ENCODE measurements around the gene VPS41.

VPS41 gene

DNA sequence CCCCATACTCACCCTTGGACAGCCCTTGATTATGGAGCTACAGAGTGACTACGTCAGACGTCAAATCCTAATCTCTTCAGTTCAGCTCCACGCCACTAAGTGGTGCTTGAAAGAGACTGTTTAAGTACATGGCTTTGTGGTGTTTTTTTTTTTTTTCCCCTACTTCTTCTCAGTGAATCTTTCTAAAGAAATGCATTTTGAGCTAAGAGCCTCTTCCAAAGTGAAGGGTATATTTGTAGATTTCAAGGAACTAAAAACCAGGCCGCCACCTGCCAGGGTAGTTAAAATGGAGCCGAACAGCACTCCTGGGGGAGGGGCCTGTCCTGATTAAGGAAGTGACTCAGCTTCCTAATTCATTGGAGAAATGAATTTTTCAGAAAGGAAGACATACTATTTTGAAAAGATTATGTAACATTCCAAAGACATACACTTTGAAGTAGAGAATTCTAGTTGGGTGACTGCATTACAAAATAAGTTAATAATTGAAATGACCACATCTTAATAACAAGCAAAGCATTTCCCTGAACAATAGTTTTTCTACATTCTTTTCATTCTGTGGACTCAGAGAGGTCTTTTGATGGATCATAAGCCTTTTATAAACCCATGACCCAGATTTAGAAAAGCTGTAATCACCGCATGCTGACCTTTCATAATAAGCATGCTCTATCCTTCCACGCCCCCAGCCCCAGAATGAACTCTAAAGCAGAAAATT is 20.6 kb upstream of the VPS41 start:
- TF ChIP-seq GATA1 (IDR thresholded peaks at IDR 0.05; ENCODE audit: low read depth, low read length) = no peak
- TF ChIP-seq POLR2A (IDR thresholded peaks at IDR 0.05; ENCODE audit: low read length) = no peak
- DNase-seq = no peak

GRCh38 chr7:38928506-38928905 is 19.5 kb upstream of the VPS41 start:
- DNase-seq = no peak
- no peak for TF ChIP-seq POLR2A (IDR thresholded peaks at IDR 0.05; ENCODE audit: low read length)
- TF ChIP-seq GATA1 (IDR thresholded peaks at IDR 0.05; ENCODE audit: low read depth, low read length) = no peak

DNA sequence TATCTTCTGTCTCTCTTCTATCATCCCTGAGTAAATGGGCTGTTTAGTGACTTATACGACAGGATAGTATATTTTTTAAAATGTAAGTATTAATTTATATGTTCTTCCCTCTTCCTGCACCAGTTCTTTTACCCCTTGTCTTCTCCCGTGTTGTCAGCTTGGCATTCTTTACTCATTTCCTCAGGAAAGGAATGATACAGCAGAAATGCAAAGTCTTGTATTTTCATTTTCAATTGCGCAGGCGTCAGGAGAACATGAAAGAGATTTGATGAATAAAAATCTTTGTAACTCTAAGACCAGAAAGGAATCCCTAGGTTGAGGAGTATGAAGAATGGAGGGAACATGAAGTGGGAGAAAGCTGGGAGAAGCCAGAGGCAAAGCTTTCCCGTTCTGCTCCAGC is 18.8 kb upstream of the VPS41 start:
- DNase-seq = no peak

GRCh38 chr7:38920731-38921130 is 11.7 kb upstream of the VPS41 start:
- no peak for DNase-seq
- TF ChIP-seq POLR2A (IDR thresholded peaks at IDR 0.05; ENCODE audit: low read length) (no peak), GATA1 (IDR thresholded peaks at IDR 0.05; ENCODE audit: low read depth, low read length) (no peak)

More for the DNA sequence above, 18.8 kb upstream of the VPS41 start:
- TF ChIP-seq GATA1 (IDR thresholded peaks at IDR 0.05; ENCODE audit: low read depth, low read length) (no peak), POLR2A (IDR thresholded peaks at IDR 0.05; ENCODE audit: low read length) (no peak)

DNA sequence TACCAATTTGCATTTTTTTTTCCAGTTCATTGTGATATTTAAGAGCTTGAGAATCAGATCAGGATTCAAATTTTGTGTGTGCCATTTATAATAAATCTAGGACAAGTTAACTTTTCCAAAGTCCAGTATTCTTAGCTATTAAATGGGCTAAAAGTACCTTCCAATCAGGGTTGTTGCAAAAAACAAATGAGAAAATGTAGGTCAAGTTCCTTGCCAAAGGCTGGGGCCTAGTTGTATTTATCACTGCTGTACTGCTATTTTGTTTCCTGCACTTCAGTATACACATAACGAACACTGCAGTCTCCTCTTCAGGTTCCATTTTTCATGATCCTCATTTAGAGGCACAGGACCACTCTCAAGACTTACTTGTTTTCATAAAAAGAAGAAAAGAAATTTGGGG is 7.4 kb upstream of the VPS41 start:
- TF ChIP-seq POLR2A (IDR thresholded peaks at IDR 0.05; ENCODE audit: low read length) (no peak), GATA1 (IDR thresholded peaks at IDR 0.05; ENCODE audit: low read depth, low read length) (no peak)
- no peak for DNase-seq

DNA sequence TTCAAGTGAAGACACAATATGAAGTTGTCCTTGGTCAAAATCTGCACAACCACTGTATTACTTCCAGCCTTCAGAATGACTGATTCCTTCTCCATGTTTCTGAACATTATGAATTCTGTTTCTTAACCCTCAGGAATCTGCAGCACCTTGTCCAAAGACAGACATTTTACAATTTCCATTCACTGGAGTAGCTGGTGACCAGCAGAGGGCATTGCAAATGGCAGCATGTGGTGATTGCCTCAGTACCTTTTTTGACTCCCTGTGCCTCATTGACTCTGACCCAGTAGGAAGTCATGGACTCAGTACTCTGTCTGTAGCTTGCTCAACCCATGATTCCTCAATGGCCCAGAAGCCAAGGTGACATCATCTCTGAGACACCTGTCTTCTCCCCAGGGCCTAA is 879 bp upstream of the VPS41 start:
- TF ChIP-seq GATA1 (IDR thresholded peaks at IDR 0.05; ENCODE audit: low read depth, low read length) = no peak
- TF ChIP-seq POLR2A (IDR thresholded peaks at IDR 0.05; ENCODE audit: low read length) = no peak

GRCh38 chr7:38907766-38908165 is 1.2 kb downstream of the VPS41 start:
- peak; percentile 51 to 63 for DNase-seq

More for the DNA sequence above, 879 bp upstream of the VPS41 start:
- no peak for DNase-seq

DNA sequence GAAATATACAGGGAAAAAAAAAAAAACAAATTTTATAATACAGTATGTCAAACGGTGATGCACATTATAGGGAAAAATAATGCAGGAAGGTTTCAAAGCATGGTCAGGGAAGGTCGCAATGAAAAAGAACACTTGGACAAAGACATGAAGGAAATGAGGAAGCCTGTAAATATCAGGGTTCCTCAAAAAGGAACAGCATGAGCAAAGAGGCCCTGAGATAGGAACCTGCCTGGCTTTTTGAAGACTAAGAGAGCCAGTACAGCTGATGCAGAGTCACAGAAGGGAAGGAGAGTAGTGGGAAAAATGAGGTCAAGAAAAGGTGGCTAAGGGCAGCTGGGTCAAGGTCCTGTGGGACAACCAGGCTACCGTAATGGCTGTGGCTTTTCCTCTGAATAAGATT is 1.9 kb downstream of the VPS41 start:
- TF ChIP-seq GATA1 (IDR thresholded peaks at IDR 0.05; ENCODE audit: low read depth, low read length) (no peak), POLR2A (IDR thresholded peaks at IDR 0.05; ENCODE audit: low read length) (no peak)
- DNase-seq = no peak

More at GRCh38 chr7:38907766-38908165, 1.2 kb downstream of the VPS41 start:
- TF ChIP-seq POLR2A (IDR thresholded peaks at IDR 0.05; ENCODE audit: low read length) = no peak
- no peak for TF ChIP-seq GATA1 (IDR thresholded peaks at IDR 0.05; ENCODE audit: low read depth, low read length)

- peak; percentile 33 for DNase-seq
- TF ChIP-seq POLR2A (IDR thresholded peaks at IDR 0.05; ENCODE audit: low read length) (no peak), GATA1 (IDR thresholded peaks at IDR 0.05; ENCODE audit: low read depth, low read length) (no peak)
These were observed 3.8 kb downstream of the VPS41 start for GRCh38 chr7:38905056-38905759.

GRCh38 chr7:38903057-38903456 is 5.9 kb downstream of the VPS41 start:
- TF ChIP-seq GATA1 (IDR thresholded peaks at IDR 0.05; ENCODE audit: low read depth, low read length) (no peak), POLR2A (IDR thresholded peaks at IDR 0.05; ENCODE audit: low read length) (no peak)
- DNase-seq = no peak

- TF ChIP-seq POLR2A (IDR thresholded peaks at IDR 0.05; ENCODE audit: low read length) = no peak
- no peak for TF ChIP-seq GATA1 (IDR thresholded peaks at IDR 0.05; ENCODE audit: low read depth, low read length)
- peak; percentile 63 to 68 for DNase-seq
These were observed 6.5 kb downstream of the VPS41 start for GRCh38 chr7:38902449-38902848.

GRCh38 chr7:38893061-38893460 is 15.9 kb downstream of the VPS41 start:
- no peak for DNase-seq
- no peak for TF ChIP-seq GATA1 (IDR thresholded peaks at IDR 0.05; ENCODE audit: low read depth, low read length)
- TF ChIP-seq POLR2A (IDR thresholded peaks at IDR 0.05; ENCODE audit: low read length) = no peak

GRCh38 chr7:38890597-38890996 is 18.4 kb downstream of the VPS41 start:
- no peak for DNase-seq
- TF ChIP-seq GATA1 (IDR thresholded peaks at IDR 0.05; ENCODE audit: low read depth, low read length) = no peak
- no peak for TF ChIP-seq POLR2A (IDR thresholded peaks at IDR 0.05; ENCODE audit: low read length)

GRCh38 chr7:38889872-38890432 is 19.0 kb downstream of the VPS41 start:
- DNase-seq = no peak
- TF ChIP-seq GATA1 (IDR thresholded peaks at IDR 0.05; ENCODE audit: low read depth, low read length) (no peak), POLR2A (IDR thresholded peaks at IDR 0.05; ENCODE audit: low read length) (no peak)

Data from erythroblast (primary cell).